ENCODE measurements around the gene DENND4A. TPM values are rescaled to one million over a fixed set of nuclear protein-coding genes. Genes with fewer than 3 reads are reported as not detected.

DENND4A gene
- total RNA-seq, 1 donor from 2014 or later, result 8.5 TPM

- Histone ChIP-seq H3K27me3 (ENCODE audit: control insufficient read depth, insufficient read depth, low read length) (no peaks in the 10 kb centered on the region), H3K36me3 (ENCODE audit: control insufficient read depth, insufficient read depth, low read length) (no peaks in the 10 kb centered on the region), H3K4me3 (ENCODE audit: low read depth, low read length) (no peak overlapping the region)
- TF ChIP-seq, protein P1, sequence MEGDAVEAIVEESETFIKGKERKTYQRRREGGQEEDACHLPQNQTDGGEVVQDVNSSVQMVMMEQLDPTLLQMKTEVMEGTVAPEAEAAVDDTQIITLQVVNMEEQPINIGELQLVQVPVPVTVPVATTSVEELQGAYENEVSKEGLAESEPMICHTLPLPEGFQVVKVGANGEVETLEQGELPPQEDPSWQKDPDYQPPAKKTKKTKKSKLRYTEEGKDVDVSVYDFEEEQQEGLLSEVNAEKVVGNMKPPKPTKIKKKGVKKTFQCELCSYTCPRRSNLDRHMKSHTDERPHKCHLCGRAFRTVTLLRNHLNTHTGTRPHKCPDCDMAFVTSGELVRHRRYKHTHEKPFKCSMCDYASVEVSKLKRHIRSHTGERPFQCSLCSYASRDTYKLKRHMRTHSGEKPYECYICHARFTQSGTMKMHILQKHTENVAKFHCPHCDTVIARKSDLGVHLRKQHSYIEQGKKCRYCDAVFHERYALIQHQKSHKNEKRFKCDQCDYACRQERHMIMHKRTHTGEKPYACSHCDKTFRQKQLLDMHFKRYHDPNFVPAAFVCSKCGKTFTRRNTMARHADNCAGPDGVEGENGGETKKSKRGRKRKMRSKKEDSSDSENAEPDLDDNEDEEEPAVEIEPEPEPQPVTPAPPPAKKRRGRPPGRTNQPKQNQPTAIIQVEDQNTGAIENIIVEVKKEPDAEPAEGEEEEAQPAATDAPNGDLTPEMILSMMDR (IDR thresholded peaks at IDR 0.05; ENCODE audit: insufficient read depth, low read length, poor library complexity, severe bottlenecking), result no peak
- DNase-seq (ENCODE audit: low read depth), result no peak
These were observed 146.7 kb downstream of the DENND4A start for GRCh38 chr15:65645392-65645791.

DNA sequence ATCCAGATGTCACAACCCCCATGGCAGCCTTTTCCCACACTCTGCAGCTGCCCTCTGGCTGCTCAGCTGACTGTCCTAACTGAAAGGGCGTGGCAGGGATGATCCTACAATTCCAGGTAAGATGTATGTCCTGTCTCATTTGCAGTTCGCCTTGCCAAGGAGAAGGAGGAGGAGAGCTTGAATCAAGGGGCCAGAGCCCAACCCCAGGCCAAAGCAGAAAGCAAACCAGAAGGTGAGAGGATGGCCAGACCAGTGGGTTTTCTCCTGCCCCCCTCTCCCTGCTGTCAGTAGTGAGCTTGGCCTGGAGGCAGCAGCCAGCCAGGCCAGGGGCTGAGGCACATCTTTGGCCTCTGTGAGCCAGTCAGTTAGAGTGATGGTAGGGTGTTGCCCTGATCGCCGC, 147.8 kb downstream of the DENND4A start:
- no peaks in the 10 kb centered on the region for H3K36me3 ChIP-seq (ENCODE audit: control insufficient read depth, insufficient read depth, low read length)
- TF ChIP-seq, protein P1 (IDR thresholded peaks at IDR 0.05; ENCODE audit: insufficient read depth, low read length, poor library complexity, severe bottlenecking), result no peak
- DNase-seq (ENCODE audit: low read depth), result no peak
- H3K27me3 ChIP-seq (ENCODE audit: control insufficient read depth, insufficient read depth, low read length), result no peaks in the 10 kb centered on the region
- H3K4me3 ChIP-seq (ENCODE audit: low read depth, low read length), result no peak overlapping the region

DNA sequence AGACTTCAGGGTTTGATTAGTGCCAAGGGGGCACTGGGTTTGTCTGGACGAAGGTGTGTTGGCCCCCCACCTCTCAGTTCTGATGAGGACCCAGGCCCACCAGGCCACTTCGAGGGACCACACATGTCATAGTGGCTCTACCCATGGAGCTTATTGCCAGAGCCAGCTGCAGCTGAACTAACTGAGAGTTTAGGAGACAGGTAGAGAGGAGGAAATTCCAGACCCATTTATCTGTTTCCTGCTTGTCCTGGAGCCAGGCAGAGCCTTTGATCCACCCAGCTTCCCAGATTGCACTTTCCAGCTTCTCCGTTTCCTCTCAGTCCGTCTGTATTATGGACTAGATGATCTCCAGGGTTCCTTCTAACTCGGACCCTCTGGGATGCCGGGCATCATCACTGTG, 149.5 kb downstream of the DENND4A start:
- H3K36me3 ChIP-seq (ENCODE audit: control insufficient read depth, insufficient read depth, low read length), result no peaks in the 10 kb centered on the region
- no peaks in the 10 kb centered on the region for H3K27me3 ChIP-seq (ENCODE audit: control insufficient read depth, insufficient read depth, low read length)
- H3K4me3 ChIP-seq (ENCODE audit: low read depth, low read length), result no peak overlapping the region
- DNase-seq (ENCODE audit: low read depth), result no peak
- TF ChIP-seq, protein P1 (IDR thresholded peaks at IDR 0.05; ENCODE audit: insufficient read depth, low read length, poor library complexity, severe bottlenecking), result no peak

- no peaks in the 10 kb centered on the region for H3K27me3 ChIP-seq (ENCODE audit: control insufficient read depth, insufficient read depth, low read length)
- H3K4me3 ChIP-seq (ENCODE audit: low read depth, low read length), result no peak overlapping the region
- H3K36me3 ChIP-seq (ENCODE audit: control insufficient read depth, insufficient read depth, low read length), result no peaks in the 10 kb centered on the region
- DNase-seq (ENCODE audit: low read depth), result no peak
- TF ChIP-seq, protein P1 (IDR thresholded peaks at IDR 0.05; ENCODE audit: insufficient read depth, low read length, poor library complexity, severe bottlenecking), result no peak
These were observed 150.2 kb downstream of the DENND4A start for GRCh38 chr15:65641768-65642475.

GRCh38 chr15:65639509-65639908, 152.6 kb downstream of the DENND4A start:
- Histone ChIP-seq H3K27me3 (ENCODE audit: control insufficient read depth, insufficient read depth, low read length) (no peaks in the 10 kb centered on the region), H3K36me3 (ENCODE audit: control insufficient read depth, insufficient read depth, low read length) (no peaks in the 10 kb centered on the region), H3K4me3 (ENCODE audit: low read depth, low read length) (no peak overlapping the region)
- TF ChIP-seq, protein P1 (IDR thresholded peaks at IDR 0.05; ENCODE audit: insufficient read depth, low read length, poor library complexity, severe bottlenecking), result no peak
- no peak for DNase-seq (ENCODE audit: low read depth)

DNA sequence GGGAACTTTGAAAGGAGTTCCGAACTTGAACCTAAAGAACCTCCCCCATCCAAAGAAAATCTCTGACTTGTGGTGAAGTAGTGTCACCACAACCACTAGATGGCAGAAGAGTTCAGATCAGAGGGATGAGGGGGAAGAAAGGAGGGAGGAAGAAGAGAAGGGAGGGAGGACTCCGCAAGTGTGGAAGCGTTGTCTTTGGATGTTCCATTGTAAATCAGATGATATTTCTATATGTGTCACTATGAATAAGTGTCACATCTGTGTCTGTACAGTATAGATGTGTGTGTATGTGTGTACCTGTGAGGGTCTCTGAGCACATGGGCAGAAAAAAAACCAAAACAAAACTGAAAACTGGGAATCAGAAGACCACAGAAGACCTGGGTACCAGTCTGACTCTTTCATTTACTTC, 153.4 kb downstream of the DENND4A start:
- H3K27me3 ChIP-seq (ENCODE audit: control insufficient read depth, insufficient read depth, low read length), result no peaks in the 10 kb centered on the region
- TF ChIP-seq, protein P1 (IDR thresholded peaks at IDR 0.05; ENCODE audit: insufficient read depth, low read length, poor library complexity, severe bottlenecking), result peak; percentile 74
- H3K36me3 ChIP-seq (ENCODE audit: control insufficient read depth, insufficient read depth, low read length), result no peaks in the 10 kb centered on the region
- DNase-seq (ENCODE audit: low read depth), result no peak
- H3K4me3 ChIP-seq (ENCODE audit: low read depth, low read length), result no peak overlapping the region
